ENCODE measurements around the gene TEN1.
A peak's percentile ranks its signal among the peaks of the same experiment; 100 is the strongest.

Gene TEN1

GRCh38 chr17:76008208-76008607, 29.2 kb downstream of the TEN1 start:
- no peak for DNase-seq

- no peak for DNase-seq
Measured at GRCh38 chr17:76008630-76009425, 29.8 kb downstream of the TEN1 start.

GRCh38 chr17:76009447-76009846, 30.4 kb downstream of the TEN1 start:
- no peak for DNase-seq

- DNase-seq = no peak
Measured at GRCh38 chr17:76009969-76010661, 31.1 kb downstream of the TEN1 start.

GRCh38 chr17:76011951-76012350, 32.9 kb downstream of the TEN1 start:
- DNase-seq = no peak

GRCh38 chr17:76013377-76013932, 34.4 kb downstream of the TEN1 start:
- no peak for DNase-seq

- DNase-seq = peak; percentile 80
Measured at GRCh38 chr17:76014100-76014924, 35.3 kb downstream of the TEN1 start.

- no peak for DNase-seq
Measured at GRCh38 chr17:76014925-76015261, 35.9 kb downstream of the TEN1 start.

- no peak for DNase-seq
Measured at GRCh38 chr17:76017481-76018339, 38.7 kb downstream of the TEN1 start.

GRCh38 chr17:76018340-76018680, 39.3 kb downstream of the TEN1 start:
- no peak for DNase-seq

- no peak for DNase-seq
Measured at GRCh38 chr17:76018801-76019200, 39.8 kb downstream of the TEN1 start.

GRCh38 chr17:76019833-76020467, 40.9 kb downstream of the TEN1 start:
- DNase-seq = no peak

- DNase-seq = no peak
Measured at GRCh38 chr17:76022285-76022684, 43.2 kb downstream of the TEN1 start.

GRCh38 chr17:76022973-76023899, 44.2 kb downstream of the TEN1 start:
- DNase-seq = no peak

- DNase-seq = no peak
Measured at GRCh38 chr17:76023900-76024237, 44.8 kb downstream of the TEN1 start.

- DNase-seq = no peak
Measured at GRCh38 chr17:76024353-76024752, 45.3 kb downstream of the TEN1 start.

GRCh38 chr17:76025294-76025693, 46.3 kb downstream of the TEN1 start:
- DNase-seq = no peak

- DNase-seq = no peak
Measured at GRCh38 chr17:76026714-76027158, 47.7 kb downstream of the TEN1 start.

- no peak for DNase-seq
Measured at GRCh38 chr17:76027159-76027839, 48.3 kb downstream of the TEN1 start, which contains the start of gene EVPL. Gene EVPL (minus strand): TSS chr17:76027306. CDS start chr17:76027198, 108 bp downstream.

All from activated naive CD4-positive, alpha-beta T cell treated with anti-CD3 and anti-CD28 coated beads, Interleukin-2, amount 50 U/mL, for 16 hours (primary cell).